ENCODE measurements around the gene MYBPH. TPM values are rescaled to one million over a fixed set of nuclear protein-coding genes. Genes with fewer than 3 reads are reported as not detected.

Gene MYBPH
- total and polyA plus RNA-seq, 10 of the 15 experiments (the other 5 are each of a cell fraction or from before 2014, with no cell fraction given) = 0.06 to 0.10 TPM; not detected in 8

DNA sequence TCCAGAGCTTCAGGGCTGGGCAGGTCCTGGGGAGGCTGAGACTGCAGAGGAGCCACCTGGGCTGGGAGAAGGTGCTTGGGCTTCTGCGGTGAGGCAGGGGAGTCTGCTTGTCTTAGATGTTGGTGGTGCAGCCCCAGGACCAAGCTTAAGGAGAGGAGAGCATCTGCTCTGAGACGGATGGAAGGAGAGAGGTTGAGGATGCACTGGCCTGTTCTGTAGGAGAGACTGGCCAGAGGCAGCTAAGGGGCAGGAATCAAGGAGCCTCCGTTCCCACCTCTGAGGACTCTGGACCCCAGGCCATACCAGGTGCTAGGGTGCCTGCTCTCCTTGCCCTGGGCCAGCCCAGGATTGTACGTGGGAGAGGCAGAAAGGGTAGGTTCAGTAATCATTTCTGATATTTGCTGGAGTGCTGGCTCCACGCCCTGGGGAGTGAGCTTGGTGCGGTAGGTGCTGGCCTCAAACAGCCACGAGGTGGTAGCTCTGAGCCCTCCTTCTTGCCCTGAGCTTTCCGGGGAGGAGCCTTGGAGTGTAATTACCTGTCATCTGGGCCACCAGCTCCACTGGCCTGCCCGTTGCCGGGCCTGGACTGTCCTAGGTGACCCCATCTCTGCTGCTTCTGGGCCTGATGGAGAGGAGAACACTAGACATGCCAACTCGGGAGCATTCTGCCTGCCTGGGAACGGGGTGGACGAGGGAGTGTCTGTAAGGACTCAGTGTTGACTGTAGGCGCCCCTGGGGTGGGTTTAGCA lies 9.3 kb downstream of the MYBPH start:
- CTCF ChIA-PET = interaction anchor here (0.5 to 8.0 kb wide), 20 partner anchors 12 to 536 kb away, joined by 3 to 114 read pairs (median 4); no protein-coding TSS in a partner anchor
- FAIRE-seq = no peak
- no peak overlapping the region for H3K9ac ChIP-seq (ENCODE audit: control insufficient read depth, insufficient read depth, low read length)
- no peaks in the 10 kb centered on the region for H3K36me3 ChIP-seq (ENCODE audit: control insufficient read depth in 2 of 2, insufficient read depth in 2 of 2, low read length in 1 of 2)
- peak; percentile 95 for ATAC-seq
- H3K4me3 ChIP-seq = no peak overlapping the region
- BruUV-seq (replicated peaks) = no TSS peak
- intact Hi-C loops (cut with micrococcal nuclease; ENCODE audit: unreplicated experiment) (loop anchor here (1.0 kb wide), 1 partner anchor 50 kb away; no protein-coding TSS in a partner anchor), in situ Hi-C loops (cut with MboI) (no loop called here)
- POLR2A ChIA-PET = interaction anchor here (0.9 kb wide), 1 partner anchor 50 kb away, joined by 4 read pairs; no protein-coding TSS in a partner anchor
- H3K4me2 ChIP-seq (ENCODE audit: control insufficient read depth, insufficient read depth) = no peak overlapping the region
- H3K4me1 ChIP-seq (ENCODE audit: control insufficient read depth, insufficient read depth, low read length) = no peaks in the 10 kb centered on the region
- RAD21 ChIA-PET (ENCODE audit: unreplicated experiment) = interaction anchor here (0.6 to 4.6 kb wide), 11 partner anchors 10 to 574 kb away, joined by 3 to 61 read pairs (median 6); no protein-coding TSS in a partner anchor
- H3K27me3 ChIP-seq (replicated peaks in 1 of 2; ENCODE audit: control insufficient read depth in 2 of 2, insufficient read depth in 2 of 2, low read length in 1 of 2) = peaks cover 0 to 3% of the 10 kb centered on the region in 2 experiments; a peak in 3 of 4 replicates
- WGBS (ENCODE audit: insufficient coverage, insufficient replicate concordance, low lambda C conversion rate, missing lambda C conversion rate) = 10% methylated on average over 14 of the region's 14 CpGs
- H3K27ac ChIP-seq (ENCODE audit: control insufficient read depth, insufficient read depth) = no peak overlapping the region
- H3K79me2 ChIP-seq (ENCODE audit: control insufficient read depth, insufficient read depth, low read length) = no peaks in the 10 kb centered on the region
- DNase-seq (ENCODE audit: low read depth, low spot score) = no peak
- no peaks in the 10 kb centered on the region for H3K9me3 ChIP-seq (replicated peaks; ENCODE audit: control insufficient read depth, insufficient read depth, low read length)
- no peak overlapping the region for H2AFZ ChIP-seq (ENCODE audit: control insufficient read depth, low read depth, low read length)
- H4K20me1 ChIP-seq (ENCODE audit: control insufficient read depth, insufficient read depth) = no peaks in the 10 kb centered on the region
- SMC1A ChIA-PET (ENCODE audit: uncharacterized antibody, unreplicated experiment) = interaction anchor here (0.6 to 2.8 kb wide), 8 partner anchors 22 to 160 kb away, joined by 3 to 35 read pairs (median 3); no protein-coding TSS in a partner anchor
- TF ChIP-seq SMC3 (IDR thresholded peaks at IDR 0.05; ENCODE audit: borderline replicate concordance, low read length) = peak; percentile 64; the same call in 1 of the 2 replicates
- TF ChIP-seq WRNIP1 (IDR thresholded peaks at IDR 0.05; ENCODE audit: borderline replicate concordance, low read depth, low read length) = no peak
- no peak for TF ChIP-seq ASH2L (IDR thresholded peaks at IDR 0.05; ENCODE audit: borderline replicate concordance, low read depth)
- no peak for TF ChIP-seq BMI1 (IDR thresholded peaks at IDR 0.05; ENCODE audit: borderline replicate concordance)
- TF ChIP-seq RB1 (IDR thresholded peaks at IDR 0.05; ENCODE audit: borderline replicate concordance) = no peak
- TF ChIP-seq LARP7 (IDR thresholded peaks at IDR 0.05) = no peak
- TF ChIP-seq BHLHE40 (IDR thresholded peaks at IDR 0.05; ENCODE audit: borderline replicate concordance in 1 of 2, low read depth in 2 of 2, low read length in 1 of 2) = no peak
- TF ChIP-seq RAD21 (IDR thresholded peaks at IDR 0.05; ENCODE audit: insufficient read depth, low read depth, low read length) = peak; percentile 30; the same call in 1 of the 2 replicates
- TF ChIP-seq, protein P1, sequence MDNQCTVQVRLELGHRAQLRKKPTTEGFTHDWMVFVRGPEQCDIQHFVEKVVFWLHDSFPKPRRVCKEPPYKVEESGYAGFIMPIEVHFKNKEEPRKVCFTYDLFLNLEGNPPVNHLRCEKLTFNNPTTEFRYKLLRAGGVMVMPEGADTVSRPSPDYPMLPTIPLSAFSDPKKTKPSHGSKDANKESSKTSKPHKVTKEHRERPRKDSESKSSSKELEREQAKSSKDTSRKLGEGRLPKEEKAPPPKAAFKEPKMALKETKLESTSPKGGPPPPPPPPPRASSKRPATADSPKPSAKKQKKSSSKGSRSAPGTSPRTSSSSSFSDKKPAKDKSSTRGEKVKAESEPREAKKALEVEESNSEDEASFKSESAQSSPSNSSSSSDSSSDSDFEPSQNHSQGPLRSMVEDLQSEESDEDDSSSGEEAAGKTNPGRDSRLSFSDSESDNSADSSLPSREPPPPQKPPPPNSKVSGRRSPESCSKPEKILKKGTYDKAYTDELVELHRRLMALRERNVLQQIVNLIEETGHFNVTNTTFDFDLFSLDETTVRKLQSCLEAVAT (IDR thresholded peaks at IDR 0.05) = no peak
- no peak for TF ChIP-seq JUND (IDR thresholded peaks at IDR 0.05; ENCODE audit: low read depth, low read length)
- no peak for TF ChIP-seq HDAC6 (IDR thresholded peaks at IDR 0.05; ENCODE audit: unreplicated experiment)
- no peak for TF ChIP-seq CHD4 (IDR thresholded peaks at IDR 0.05)
- TF ChIP-seq, protein P2, sequence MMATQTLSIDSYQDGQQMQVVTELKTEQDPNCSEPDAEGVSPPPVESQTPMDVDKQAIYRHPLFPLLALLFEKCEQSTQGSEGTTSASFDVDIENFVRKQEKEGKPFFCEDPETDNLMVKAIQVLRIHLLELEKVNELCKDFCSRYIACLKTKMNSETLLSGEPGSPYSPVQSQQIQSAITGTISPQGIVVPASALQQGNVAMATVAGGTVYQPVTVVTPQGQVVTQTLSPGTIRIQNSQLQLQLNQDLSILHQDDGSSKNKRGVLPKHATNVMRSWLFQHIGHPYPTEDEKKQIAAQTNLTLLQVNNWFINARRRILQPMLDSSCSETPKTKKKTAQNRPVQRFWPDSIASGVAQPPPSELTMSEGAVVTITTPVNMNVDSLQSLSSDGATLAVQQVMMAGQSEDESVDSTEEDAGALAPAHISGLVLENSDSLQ (IDR thresholded peaks at IDR 0.05) = no peak
- no peak for TF ChIP-seq ZNF622 (IDR thresholded peaks at IDR 0.05)
- TF ChIP-seq, protein P3, sequence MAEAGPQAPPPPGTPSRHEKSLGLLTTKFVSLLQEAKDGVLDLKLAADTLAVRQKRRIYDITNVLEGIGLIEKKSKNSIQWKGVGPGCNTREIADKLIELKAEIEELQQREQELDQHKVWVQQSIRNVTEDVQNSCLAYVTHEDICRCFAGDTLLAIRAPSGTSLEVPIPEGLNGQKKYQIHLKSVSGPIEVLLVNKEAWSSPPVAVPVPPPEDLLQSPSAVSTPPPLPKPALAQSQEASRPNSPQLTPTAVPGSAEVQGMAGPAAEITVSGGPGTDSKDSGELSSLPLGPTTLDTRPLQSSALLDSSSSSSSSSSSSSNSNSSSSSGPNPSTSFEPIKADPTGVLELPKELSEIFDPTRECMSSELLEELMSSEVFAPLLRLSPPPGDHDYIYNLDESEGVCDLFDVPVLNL (IDR thresholded peaks at IDR 0.05; ENCODE audit: low read depth, low read length) = no peak
- no peak for TF ChIP-seq RAD51 (IDR thresholded peaks at IDR 0.05)
